Endothelial cell of umbilical vein (primary cell): ENCODE results near the gene CMC2.

ENCODE experiments used
- CTCF ChIP-seq, 2 donors: IDR thresholded peaks; 1 replicate in 1 of 2; 2 replicates in 1 of 2; pipeline ENCODE4 v1.5.1; 2011; ENCODE audit warnings: low read length in 2 of 2, mild to moderate bottlenecking in 2 of 2, moderate library complexity in 2 of 2, control low read depth in 1 of 2, inconsistent platforms in 1 of 2, low read depth in 1 of 2; ENCODE audit not compliant: insufficient read depth in 1 of 2; ENCODE audit errors: extremely low read depth in 1 of 2
- JUN ChIP-seq: IDR thresholded peaks from 2 replicates; pipeline ENCODE4 v1.6.1; 2011; ENCODE audit warnings: borderline replicate concordance, low read depth; ENCODE audit not compliant: insufficient read length, insufficient read depth
- POLR2A ChIP-seq: IDR thresholded peaks from 2 replicates; pipeline ENCODE4 v1.6.1; 2012; ENCODE audit warnings: low read depth, mild to moderate bottlenecking, control low read depth, low read length

GRCh38 chr16:80924372-80924978, 82.2 kb downstream of the CMC2 start:
- TF ChIP-seq POLR2A (no peak), CTCF (IDR thresholded peaks at IDR 0.05; ENCODE audit: extremely low read depth in 1 of 2, insufficient read depth in 1 of 2, low read depth in 1 of 2, low read length in 2 of 2) (peak; percentile 88 to 95), JUN (no peak)
